H1 (cell line): ENCODE data around the gene ARHGEF25. TPM values are rescaled to one million over a fixed set of nuclear protein-coding genes. Genes with fewer than 3 reads are reported as not detected.

Source experiments
- EGR1 ChIP-seq: IDR thresholded peaks from 2 replicates; pipeline ENCODE4 v1.6.1; 2011; ENCODE audit warnings: low read depth, low read length, borderline replicate concordance
- EP300 ChIP-seq, 2 experiments: IDR thresholded peaks; 1 replicate in 1 of 2; 2 replicates in 1 of 2; pipeline ENCODE4 v1.6.1; 2011 to 2012; ENCODE audit warnings: low read depth in 2 of 2, low read length in 2 of 2, mild to moderate bottlenecking in 2 of 2, borderline replicate concordance in 1 of 2, inconsistent platforms in 1 of 2, moderate library complexity in 1 of 2
- FOSL1 ChIP-seq: IDR thresholded peaks from 2 replicates; pipeline ENCODE4 v1.6.1; 2011; ENCODE audit warnings: mild to moderate bottlenecking, low read depth, low read length, moderate library complexity; ENCODE audit not compliant: insufficient read depth
- POU5F1 ChIP-seq: IDR thresholded peaks from 2 replicates; pipeline ENCODE4 v1.6.1; 2011; ENCODE audit warnings: low read depth, mild to moderate bottlenecking, low read length, moderate library complexity
- RBBP5 ChIP-seq: IDR thresholded peaks from 2 replicates; pipeline ENCODE4 v1.7.1; 2012; ENCODE audit warnings: low read depth, mild to moderate bottlenecking, inconsistent platforms, low read length, moderate library complexity, borderline replicate concordance
- SIX5 ChIP-seq: IDR thresholded peaks from 2 replicates; pipeline ENCODE4 v1.6.1; 2011; ENCODE audit warnings: mild to moderate bottlenecking, low read depth, low read length
- SP2 ChIP-seq: IDR thresholded peaks from 2 replicates; pipeline ENCODE4 v1.6.1; 2012; ENCODE audit warnings: mild to moderate bottlenecking, low read length, inconsistent platforms
- polyA plus RNA-seq, 7 experiments: library from polyadenylated mRNA; depleted of rRNA in 3 of 7; stranded (reverse) in 5 of 7; unstranded in 2 of 7; fragments of >200 nt in 5 of 7; fragments of 200-250 nt in 2 of 7; gene quantifications; 1 replicate in 5 of 7; 2 replicates in 1 of 7; 4 replicates in 1 of 7; pipeline versions ENCODE4 v1.2.1 to v1.2.3, GENCODE V29; 2011 to 2013; ENCODE audit warnings: missing spikeins in 2 of 7, mixed read lengths in 2 of 7
- total RNA-seq: library from RNA; stranded (reverse); fragmentation: NEBNext Ultra II Directional; extraction: Animal tissue kit (Norgen Biotek cat#: 25700); gene quantifications from 2 replicates; pipeline ENCODE4 v1.2.1, GENCODE V29; 2021

The ARHGEF25 gene
- total and polyA plus RNA-seq, 2 of the 8 experiments (the other 6 are each of a cell fraction or from before 2014, with no cell fraction given) = 5.9 to 8.8 TPM

DNA sequence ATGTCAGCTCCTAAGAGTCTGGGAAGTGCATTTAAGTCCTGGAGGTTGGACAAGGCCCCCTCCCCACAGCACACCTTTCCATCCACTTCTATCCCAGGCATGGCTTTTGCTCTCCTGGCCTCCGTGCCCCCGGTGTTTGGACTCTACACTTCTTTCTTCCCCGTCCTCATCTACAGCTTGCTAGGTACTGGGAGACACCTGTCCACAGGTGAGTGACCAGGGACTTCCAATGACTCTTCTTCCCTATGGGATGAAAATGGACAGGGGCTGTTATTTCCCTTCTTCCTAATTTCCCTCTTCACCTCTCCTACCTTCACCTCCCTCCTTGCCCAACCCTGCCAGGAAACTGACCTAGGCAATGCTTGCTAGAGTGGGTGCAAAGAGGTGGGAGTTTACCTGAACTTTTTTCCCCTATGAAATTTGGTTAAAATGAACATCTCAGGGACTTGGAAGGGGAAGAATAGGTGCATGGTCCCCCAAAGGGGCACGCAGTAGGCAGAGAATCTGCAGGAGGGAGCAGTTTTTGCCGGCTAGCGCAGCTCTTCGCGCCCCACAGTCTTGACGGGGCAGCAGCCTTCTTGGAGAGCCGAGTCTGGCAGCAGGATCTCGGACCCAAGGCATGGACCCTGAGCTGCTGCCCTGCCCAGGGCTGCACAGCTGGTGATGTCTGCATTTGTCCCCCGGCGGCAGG lies 9.2 kb downstream of the ARHGEF25 start (continued):
- TF ChIP-seq EP300 (IDR thresholded peaks at IDR 0.05; ENCODE audit: borderline replicate concordance in 1 of 2, low read depth in 2 of 2, low read length in 2 of 2) = no peak
- no peak for TF ChIP-seq RBBP5
- TF ChIP-seq FOSL1 = no peak
- no peak for TF ChIP-seq EGR1
- TF ChIP-seq SP2 = no peak
- TF ChIP-seq POU5F1 = no peak
- no peak for TF ChIP-seq SIX5
- TF ChIP-seq, all 59 proteins: peak for 0
